ENCODE results near the gene STRIT1.

Gene STRIT1

DNA sequence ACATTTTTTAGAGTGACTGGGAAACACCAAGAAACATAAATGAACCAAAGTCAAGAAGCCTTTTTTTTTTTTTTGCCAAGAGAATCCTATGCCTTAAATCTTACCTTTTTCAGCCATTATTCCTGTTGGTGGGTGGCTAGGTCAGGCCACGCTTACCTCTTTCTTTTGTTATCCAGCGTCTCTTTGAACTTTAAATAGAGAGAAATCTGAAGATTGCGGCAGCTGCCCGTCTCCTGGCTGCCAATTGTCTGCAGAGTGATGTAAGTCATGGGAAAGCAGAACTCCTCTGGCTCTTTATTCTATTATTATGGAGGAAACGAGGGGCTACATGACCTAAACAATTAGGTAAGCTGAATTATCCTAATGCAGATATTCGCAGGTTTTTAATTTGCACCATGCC, at the start of gene STRIT1:
Gene STRIT1 (minus strand): TSS at position 168 of the 400 bp plus-strand sequence.
- no peak for DNase-seq

DNA sequence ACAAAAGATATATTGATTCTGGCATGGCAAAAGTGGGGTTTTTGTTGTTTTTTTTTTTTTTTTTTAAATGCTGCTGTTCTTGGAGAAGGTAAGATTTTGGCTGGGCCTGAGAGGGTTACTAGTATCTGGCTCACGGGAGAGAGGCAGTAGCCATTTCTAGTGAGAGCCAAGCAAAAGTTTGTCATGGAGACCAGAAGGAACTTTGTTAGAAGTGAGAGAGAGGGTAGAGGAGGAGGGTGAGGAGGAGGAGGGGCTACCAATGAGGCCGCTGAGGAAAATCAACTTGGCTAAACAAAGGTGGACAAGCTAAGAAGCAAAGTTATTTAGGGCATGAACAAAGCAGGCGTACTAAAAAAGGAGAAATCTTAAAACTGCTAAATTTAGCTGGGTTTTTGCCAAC, 48.9 kb upstream of the STRIT1 start:
- DNase-seq, result no peak

DNA sequence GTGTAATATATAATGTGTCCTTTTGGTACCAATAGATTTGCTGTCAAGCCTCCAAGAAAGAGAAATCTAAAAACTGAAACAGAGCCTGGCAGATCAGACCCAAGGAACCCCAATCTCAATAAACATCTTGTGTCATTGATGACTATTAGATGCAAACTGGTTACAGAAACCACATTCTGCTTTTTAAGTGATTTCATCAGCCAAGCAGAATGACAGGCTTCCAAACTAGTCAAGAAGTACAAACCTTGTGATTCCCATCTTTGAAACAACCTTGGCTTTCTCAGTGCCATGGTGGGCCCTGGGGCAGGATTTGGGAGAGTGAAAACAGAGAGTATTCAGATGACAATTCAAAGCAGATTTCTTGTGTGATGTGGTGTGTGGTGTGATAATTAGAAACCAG, 45.6 kb upstream of the STRIT1 start:
- DNase-seq, result no peak

DNA sequence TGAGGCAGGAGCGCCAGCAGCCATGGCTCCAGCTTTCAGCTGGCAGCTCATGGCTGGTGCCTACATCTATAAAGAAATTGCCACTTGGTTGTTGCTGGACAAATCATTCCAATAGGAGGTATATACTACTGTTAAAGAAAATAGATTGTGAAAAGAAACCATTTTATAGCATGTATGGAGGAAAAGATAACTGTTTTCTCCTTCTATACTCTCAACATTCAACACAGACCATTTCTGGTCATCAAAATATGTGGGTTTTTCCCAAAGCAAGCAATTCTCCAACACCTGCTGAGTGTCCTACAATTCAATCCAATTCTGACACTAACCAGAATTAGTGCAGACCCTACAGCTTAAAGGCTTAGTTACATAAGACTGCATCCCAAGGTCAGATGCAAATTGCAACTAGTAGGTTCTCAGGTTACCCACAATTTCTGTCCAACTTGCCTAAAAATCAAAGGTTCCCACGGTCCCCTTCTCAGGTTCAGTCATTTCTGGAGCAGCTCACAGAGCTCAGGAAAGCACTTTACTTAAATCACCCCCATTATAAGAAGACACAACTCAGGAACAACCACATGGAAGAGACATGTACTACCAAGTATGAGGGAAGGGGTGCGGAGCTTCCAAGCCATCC, 42.4 kb upstream of the STRIT1 start:
- no peak for DNase-seq

DNA sequence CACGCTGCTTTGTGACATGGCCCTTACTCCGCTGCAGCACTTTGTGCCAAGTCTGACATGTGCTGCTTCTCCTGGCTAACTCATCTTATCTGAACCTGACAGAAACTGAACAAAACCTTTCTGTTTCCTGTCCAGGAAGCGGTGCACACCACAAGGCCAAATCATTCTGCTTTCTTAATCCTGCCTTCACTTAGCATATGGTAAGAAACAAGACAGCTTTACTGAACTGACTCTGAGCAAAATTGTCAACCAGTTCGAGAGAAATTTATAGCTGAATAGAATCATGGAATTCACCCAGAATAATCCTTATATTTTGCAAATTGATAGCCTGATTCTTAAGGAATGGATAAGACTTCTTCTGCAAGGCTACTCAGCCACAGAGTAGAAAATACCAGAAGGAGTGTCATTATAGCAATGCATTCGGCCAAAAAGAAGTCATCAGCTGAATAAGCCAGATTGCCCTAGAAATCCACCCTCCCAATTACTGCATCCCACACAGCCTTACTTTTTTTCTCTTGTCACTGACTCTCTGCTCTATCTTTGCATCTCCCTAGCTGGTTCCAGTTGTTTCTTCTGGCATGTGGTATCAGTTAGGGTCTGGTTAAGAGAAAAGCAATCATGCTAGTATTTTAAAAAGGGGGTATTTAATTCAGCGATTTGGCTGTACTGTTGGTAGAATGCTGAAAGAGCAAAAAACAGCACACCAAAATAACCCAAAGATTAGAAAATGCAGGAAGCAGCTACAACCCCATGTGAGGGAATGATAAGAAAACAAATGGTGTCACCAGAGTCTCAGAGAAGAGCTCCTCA, 41.6 kb upstream of the STRIT1 start:
- DNase-seq, result no peak

DNA sequence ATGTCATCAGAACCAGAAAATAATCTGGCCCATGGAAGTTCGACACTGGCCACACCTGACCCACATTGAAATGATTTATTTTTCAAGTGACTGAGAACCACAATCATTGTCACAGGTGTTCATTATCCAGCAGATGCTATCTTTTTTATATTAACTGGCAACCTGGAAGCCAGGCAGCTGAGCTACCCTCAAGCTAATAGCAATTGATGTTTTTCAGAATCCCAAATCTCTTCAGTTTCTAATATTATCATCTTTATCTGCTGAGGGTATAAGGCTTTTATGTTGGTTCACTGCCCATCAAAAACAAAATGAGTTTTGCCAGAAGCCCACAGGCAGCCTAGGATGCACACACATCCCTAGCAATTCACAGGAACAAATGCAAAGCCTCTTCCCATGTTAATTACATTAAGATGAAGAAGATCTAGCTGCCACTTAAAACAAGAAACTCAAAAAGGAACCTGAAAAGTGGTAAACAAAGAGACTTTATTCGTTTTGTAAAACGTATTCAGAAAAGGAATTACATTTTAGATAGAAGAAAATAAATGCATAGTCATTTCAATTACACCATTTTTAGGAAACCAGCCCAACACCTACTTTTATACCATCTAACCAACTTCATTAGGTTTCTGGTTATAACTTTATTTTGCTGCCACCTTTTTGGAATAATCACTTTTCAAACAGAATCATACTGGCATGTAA, 40.9 kb upstream of the STRIT1 start:
- no peak for DNase-seq

DNA sequence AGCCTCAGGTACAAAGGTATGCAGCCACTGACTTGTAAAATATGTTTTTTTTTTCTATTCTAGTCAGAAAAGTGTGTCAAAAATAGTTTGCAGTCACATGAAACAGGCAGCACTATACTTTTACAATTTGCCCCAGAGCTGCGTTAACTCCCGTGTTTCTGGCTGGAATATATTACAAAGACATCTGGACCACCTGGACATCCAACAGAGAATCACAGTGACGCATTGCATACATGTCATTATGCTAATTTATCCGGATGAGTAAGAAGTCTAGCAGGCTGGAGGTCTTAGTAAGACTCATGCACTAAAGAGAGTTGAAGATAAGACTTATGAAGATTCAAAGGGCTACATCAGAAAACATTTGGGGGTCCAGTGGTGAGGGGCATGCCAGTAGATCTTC, 39.2 kb upstream of the STRIT1 start:
- DNase-seq, result no peak

DNA sequence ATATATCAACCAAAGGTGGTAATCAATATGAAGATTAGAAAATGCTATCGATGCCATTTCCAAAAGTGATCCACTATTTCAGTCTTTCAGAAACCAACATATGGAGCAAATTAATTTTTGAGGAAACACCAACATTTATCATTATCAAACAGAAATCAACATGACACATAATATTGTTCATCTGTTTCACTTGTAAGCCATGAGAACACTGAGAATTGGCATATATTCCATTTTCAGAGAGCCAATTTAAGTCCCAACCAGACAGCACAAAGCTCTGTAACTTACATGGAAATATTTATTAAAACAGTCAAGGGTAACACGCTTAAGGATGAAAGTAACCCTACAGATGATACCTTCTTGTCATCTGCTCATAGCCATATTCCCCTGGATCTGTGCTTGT, 37.6 kb upstream of the STRIT1 start:
- no peak for DNase-seq

DNA sequence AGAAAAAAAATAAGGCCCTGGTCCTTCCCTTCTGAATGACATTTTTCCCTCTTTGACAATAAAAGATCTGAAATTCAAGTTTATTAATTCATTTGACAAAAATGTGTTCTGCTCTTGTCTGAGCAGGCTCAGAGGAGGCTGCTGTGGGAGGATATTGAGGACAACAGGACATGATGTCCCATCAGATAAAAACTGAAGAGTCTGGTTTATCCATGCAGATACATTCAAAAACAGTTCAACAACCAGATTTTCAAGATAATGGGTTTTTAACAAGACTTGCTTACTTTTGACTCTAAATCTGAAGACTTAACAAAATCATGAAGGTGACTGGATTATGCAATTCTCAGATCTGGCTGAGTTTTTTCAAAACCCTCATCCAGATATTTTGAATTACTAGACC, 36.9 kb upstream of the STRIT1 start:
- DNase-seq, result no peak

DNA sequence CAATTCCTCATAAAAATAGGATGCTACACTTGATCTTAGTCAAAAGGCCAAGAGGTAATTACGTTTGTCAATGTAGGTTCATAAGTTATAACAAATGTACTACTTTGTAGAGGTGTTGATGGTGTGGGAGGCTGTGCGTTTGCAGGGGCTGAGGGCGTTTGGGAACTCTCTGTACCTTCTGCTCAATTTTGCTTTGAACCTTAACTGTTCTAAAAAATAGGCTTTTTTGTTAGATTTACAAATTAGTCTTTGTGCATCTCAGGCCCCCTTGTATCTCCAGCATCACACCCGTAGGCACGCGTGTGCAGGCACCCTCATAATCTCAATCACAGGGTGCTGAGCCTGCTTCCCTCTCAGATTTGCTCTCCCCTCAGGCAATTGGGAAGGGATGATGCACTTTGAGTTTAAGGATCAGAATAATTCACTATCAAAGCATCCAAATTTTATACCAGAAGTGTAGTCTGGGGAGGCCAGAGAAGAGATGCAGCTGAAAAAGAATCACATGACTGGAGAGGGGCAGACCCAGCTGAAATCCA, 36.1 kb upstream of the STRIT1 start:
- no peak for DNase-seq

DNA sequence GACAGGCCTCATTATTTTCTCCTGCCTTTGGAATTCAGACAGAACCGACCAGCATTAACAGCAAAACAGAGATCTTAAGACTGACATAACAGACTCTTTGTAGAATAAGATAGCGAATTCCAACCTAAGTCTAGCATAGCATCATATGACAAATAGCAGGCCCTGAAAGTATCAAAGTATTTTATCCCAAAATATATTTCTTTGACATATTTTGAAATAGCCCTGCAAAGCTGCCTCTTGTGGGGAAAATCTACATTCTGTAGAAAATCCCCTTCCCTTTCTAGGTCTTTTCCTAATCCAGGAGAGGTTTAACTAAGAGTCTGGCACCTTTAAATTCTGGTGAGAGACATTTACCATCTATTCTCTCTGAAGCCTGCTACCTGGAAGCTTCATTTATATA, 34.4 kb upstream of the STRIT1 start:
- DNase-seq, result no peak

DNA sequence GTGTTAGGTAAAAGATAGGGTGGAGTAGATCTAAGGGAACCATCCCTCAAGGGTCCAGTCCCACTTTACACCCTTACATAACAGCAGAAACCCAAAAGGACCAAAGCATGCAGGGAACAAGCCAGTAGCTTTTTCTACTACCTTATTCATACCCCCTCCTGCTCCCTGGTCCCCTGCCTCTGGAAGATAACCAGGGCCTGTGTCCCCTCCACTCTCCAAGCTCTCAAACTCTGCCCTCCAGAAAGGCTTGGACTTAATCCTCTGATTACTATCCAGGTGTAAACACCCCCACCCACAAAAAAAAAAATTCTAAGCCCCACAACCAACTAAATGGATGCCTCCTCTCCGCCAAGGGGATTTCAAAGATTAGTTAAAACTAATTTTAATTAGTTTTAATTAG, 33.9 kb upstream of the STRIT1 start:
- no peak for DNase-seq

DNA sequence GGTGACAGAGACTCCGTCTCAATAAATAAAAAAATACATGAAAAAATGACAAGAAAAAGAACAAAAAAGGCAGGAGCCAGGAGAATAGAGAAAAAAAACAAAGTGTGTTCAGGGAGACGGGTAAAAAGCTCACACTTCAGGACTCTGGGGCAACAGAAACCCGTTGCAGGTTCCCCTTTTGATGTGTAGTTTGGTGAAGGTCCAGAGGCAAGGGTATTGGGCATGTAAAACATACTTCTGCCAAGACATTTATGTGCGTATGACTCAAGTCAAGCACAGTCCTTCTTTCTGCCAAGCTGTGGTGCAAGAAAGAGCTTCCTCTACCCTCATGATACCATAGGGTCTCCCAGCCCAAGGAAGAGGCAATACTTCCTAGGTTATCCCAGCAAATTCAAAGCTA, 33.4 kb upstream of the STRIT1 start:
- no peak for DNase-seq

DNA sequence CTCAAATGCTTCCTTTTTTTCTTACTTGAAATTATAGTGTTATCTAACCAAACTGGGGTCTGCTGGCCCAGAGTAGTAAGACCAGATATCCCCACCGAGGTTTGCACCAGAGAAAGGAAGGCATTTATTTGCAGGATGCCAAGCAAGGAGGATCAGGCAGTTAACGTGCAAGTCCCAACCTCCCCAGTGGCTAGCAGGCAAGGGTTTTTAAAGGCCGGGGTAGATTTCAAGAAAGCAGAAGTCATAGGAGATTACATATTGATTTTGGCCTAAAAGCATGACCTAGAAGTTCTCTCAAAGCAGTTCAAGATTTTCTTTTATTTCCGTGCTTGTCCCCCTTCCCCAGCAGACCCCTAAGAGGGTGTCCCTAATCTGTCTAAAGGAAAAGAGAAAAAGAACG, 32.8 kb upstream of the STRIT1 start:
- no peak for DNase-seq

DNA sequence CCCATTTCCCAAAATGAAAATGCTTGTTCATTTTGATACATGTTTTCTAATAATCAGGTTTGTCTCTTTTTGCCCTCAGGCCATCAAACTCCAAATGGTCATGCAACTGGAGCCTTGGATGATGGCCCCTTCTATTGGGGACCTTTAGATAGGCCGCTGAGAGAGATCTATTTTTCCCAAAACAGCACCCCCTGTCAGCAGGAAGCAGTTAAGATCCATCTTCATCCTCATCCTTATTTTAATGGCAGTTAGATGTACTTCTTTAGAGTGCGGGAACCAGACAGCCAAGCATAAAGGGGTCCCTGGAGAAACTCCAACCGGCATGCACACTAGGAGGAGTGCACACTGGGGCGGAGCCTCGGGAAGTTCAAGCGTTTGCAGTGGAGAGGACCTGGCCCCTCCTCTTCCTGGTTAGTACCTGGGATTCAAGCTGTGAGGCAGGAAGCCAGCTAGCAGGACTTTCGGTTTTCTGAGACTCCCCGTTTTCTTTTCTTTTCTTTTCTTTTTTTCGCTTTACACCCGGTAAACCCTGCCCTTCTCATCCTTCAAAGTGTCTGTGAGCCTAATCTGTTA, 31.9 kb upstream of the STRIT1 start:
- DNase-seq, result no peak

DNA sequence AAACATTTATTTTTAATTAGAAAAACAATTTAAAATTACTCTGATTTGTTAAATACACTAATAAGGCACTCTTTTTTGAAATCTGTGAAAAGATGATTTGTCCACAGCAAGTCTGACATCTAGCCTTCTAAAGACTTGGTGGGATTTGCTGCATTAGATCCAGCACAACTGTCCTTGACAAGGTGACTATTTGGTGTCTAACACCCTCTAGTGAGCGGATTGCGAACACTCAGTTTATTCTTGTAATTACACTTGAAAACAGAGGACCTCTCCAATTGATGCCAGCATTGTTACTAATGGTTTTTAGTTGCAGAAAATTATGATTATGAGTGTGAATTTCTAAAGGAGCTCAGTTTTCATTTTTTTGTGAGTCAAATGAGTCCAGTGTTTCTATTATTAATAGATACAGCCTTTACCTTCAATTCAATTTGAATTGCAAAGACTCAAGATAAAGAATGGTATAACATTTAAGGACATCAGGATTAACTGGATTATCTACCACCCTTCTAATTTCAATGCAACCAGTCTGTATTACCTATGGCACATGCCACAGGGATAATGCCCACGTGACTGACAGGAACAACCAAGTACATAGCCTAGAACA, 29.7 kb upstream of the STRIT1 start:
- DNase-seq, result no peak

DNA sequence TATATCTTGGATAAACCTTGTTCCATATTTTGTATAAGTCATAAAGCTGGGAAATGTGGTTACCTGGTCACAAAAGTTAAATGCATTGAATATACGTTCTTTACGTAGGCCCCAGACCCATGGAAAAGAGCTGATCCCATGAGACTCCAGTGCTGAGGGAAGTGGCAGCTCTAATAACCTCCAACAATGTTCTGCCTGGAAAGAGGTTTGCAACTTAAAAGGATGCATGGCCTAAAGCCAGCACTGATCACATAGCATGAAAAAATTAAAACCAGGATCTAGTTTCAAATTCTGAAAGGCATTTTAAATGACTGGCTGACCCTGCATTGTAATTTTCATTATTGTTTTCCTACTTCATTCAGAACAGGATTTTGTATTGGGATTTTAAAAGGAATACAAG, 27.9 kb upstream of the STRIT1 start:
- DNase-seq, result no peak

DNA sequence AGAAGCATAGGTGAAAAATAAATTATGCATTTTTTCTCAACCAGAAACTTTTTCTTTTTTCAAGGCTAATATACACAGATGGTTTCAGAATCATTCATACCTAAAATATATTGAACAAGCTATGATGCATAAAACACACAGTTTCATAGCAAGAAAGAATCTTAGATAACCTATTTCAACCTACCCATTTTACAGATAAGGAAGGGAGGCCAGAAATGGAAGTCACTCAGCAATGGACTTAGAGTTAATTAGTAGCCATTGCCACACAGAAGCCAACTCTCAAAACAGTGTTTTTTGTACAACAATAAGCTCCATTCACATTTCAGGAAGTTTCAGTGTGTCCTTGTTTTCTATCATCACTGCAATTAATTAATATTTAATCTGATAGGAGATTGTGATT, 27.5 kb upstream of the STRIT1 start:
- DNase-seq, result no peak

DNA sequence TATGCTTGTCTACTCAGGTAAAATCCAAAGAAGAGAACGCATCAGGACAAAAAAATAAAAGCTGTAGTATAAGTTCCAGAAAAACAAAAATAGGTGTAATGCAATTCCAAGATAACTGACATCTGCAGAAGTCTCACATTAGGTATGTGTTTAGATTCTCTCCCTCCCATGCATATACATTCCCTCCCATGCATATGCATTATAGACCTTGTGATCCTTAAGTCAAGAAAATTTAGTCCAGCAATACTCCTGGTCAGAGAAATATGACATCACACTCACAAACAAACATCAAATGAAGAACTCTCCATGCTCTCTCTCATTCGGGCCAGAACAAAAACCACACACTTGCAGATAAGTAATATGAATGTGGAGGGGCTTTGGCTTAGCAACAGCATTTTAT, 25.3 kb upstream of the STRIT1 start:
- DNase-seq, result no peak

DNA sequence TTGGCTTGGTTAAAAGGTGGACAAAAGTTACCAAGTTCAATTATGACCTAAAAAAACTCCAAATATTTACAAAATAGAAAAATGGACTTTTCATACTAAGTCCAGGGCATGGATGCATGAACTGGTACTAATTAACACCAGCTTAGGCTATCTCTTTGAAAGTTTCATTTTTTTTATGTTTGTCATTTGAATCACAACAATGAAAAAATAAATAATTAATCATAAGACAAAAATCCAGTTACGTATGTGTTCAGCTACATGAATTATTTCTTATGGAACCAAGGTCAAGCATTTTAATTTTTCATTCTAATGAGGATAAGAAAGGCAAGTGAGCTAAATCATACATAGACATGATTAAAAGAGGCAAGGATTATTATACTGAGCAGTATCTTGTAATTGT, 23.7 kb upstream of the STRIT1 start:
- DNase-seq, result no peak

DNA sequence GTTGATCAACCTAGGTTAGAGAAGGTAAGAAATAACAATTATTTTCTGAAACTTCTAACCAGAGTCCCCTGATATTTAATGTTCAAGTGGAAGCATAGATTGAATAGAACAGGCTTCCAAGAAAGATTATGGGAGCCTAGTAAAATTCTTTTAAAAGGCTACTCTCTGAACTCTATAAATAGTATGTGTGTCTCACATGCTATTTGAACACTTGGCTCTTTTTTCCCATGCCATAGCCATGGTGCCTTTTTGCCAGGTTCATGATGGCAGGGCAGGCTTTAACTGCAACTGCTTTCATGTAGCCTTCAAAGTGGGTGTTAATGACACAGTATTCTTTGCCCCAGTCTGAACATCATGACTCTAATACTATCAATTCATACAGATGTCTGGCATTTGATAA, 22.9 kb upstream of the STRIT1 start:
- DNase-seq, result no peak

DNA sequence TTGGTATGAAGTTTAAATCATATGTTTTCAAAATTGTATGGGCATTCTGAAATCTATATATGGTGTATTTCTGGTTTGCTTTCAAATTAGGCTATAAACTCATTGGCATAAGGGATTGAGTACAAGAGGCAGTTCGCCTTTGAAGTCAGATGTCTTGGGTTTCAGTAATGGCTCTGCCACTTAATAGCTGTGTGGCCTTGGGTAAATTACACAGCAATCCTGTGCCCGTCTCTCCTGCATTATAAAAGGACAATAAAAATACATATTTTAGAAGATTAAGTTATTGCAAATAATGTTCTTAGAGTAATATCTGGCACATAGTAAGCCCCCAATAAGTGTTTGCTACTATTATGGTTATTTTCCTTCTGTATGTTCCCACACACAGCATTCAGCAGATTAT, 20.4 kb upstream of the STRIT1 start:
- DNase-seq, result no peak

DNA sequence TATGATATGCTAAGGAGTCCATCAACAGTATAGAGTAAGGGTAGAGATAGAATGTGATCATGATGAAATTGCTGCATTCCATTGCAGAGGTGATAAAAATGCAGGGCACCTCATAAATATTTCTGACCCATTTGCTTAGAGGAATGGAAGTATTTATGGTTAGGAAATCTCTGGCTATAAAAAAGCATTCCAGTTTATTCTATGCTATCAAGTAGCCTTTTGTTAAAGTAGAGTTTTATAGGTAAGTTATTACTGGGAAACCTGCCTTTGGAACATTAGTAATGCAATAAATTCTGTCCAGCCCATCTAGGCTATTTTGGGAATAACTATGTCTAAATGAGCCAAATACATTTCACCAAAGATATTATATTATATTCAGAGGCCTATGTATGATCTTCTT, 19.8 kb upstream of the STRIT1 start:
- DNase-seq, result no peak
